ENCODE measurements around the gene LIMS1. TPM values are rescaled to one million over a fixed set of nuclear protein-coding genes. Genes with fewer than 3 reads are reported as not detected.

The LIMS1 gene
- total RNA-seq, 2 donors from 2014 or later, result 82.9 to 90.4 TPM

DNA sequence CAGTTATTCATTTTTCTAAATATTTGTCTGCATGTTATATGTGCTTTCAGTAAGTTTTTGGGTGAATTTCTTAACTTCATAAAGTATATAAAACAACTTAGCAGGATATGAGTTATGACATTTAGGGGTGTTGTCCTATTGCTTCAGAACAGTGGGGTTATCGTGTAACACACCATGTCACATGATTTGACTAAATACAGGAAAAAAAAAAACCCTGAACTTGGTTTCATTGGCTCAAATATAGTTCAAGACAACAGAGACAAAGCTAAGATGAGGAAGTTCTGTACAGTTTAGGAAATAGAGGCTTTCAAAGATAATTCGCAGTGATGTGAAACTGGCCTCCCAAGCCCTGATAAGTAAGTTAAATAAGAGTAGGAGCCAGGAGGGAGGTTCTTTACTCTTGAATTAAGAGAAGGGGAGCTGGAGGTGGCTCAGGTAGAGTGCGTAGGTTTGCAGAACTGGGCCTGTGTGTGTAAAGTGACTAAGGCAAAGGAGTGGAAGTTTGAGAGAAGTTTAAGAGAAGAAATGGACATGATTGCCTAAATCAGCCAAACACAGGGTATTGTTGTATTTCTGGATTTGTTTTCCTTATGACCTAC is 53.9 kb downstream of the LIMS1 start:
- intact Hi-C loops (cut with DNase I), result loop anchor here (10.0 kb wide), 2 partner anchors 233 to 373 kb away; no protein-coding TSS in a partner anchor
- Histone ChIP-seq H3K36me3 (no peaks in the 10 kb centered on the region), H3K4me1 (replicated peaks) (peaks cover 3% of the 10 kb centered on the region), H3K27ac (peak overlapping the region; percentile 27 to 33), H3K9me3 (no peaks in the 10 kb centered on the region), H3K4me3 (no peak overlapping the region), H3K27me3 (replicated peaks; ENCODE audit: insufficient read depth) (no peaks in the 10 kb centered on the region)
- no peak for DNase-seq (ENCODE audit: low spot score)
- WGBS, result 56% methylated on average over 3 of the region's 3 CpGs
- TF ChIP-seq POLR2AphosphoS5 (IDR thresholded peaks at IDR 0.05) (no peak), POLR2A (IDR thresholded peaks at IDR 0.05) (no peak), CTCF (IDR thresholded peaks at IDR 0.05) (no peak)

DNA sequence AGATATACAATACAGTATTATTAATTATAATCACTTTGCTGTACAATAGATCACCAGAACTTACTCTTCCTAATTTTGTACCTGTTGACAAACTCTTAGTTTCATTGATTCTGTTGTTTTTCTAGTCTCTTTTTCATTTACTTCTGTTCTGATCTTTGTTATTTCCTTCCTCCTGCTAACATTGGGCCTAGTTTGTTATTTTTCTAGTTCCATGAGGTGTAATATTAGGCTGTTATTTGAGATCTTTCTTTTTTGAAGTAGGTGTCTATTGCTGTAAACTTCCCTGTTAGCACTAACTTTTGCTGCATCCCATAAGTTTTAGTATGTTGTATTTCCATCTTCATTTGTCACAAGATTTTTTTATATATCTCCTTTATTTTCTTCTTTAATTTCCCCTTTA is 55.1 kb downstream of the LIMS1 start:
- Histone ChIP-seq H3K27ac (no peak overlapping the region), H3K27me3 (replicated peaks; ENCODE audit: insufficient read depth) (no peaks in the 10 kb centered on the region), H3K4me1 (replicated peaks) (peaks cover 3% of the 10 kb centered on the region), H3K9me3 (no peaks in the 10 kb centered on the region), H3K36me3 (no peaks in the 10 kb centered on the region), H3K4me3 (no peak overlapping the region)
- no peak for DNase-seq (ENCODE audit: low spot score)
- intact Hi-C loops (cut with DNase I), result loop anchor here (10.0 kb wide), 2 partner anchors 235 to 375 kb away; no protein-coding TSS in a partner anchor
- TF ChIP-seq CTCF (IDR thresholded peaks at IDR 0.05), result no peak
- no peak for TF ChIP-seq POLR2AphosphoS5 (IDR thresholded peaks at IDR 0.05)
- TF ChIP-seq POLR2A (IDR thresholded peaks at IDR 0.05), result no peak

GRCh38 chr2:108589781-108590180 is 55.5 kb downstream of the LIMS1 start:
- 75% methylated on average over 2 of the region's 2 CpGs for WGBS
- DNase-seq (ENCODE audit: low spot score), result no peak
- Histone ChIP-seq H3K9me3 (no peaks in the 10 kb centered on the region), H3K4me3 (no peak overlapping the region), H3K27me3 (replicated peaks; ENCODE audit: insufficient read depth) (no peaks in the 10 kb centered on the region), H3K36me3 (no peaks in the 10 kb centered on the region), H3K27ac (no peak overlapping the region), H3K4me1 (replicated peaks) (peaks cover 3% of the 10 kb centered on the region)
- intact Hi-C loops (cut with DNase I), result loop anchor here (10.0 kb wide), 2 partner anchors 235 to 375 kb away; no protein-coding TSS in a partner anchor
- TF ChIP-seq POLR2A (IDR thresholded peaks at IDR 0.05), result no peak
- TF ChIP-seq CTCF (IDR thresholded peaks at IDR 0.05), result no peak
- TF ChIP-seq POLR2AphosphoS5 (IDR thresholded peaks at IDR 0.05), result no peak

- Histone ChIP-seq H3K4me1 (replicated peaks) (peaks cover 3% of the 10 kb centered on the region), H3K36me3 (no peaks in the 10 kb centered on the region), H3K4me3 (no peak overlapping the region), H3K27me3 (replicated peaks; ENCODE audit: insufficient read depth) (no peaks in the 10 kb centered on the region), H3K9me3 (no peaks in the 10 kb centered on the region), H3K27ac (no peak overlapping the region)
- 90% methylated on average over 6 of the region's 6 CpGs for WGBS
- no peak for TF ChIP-seq CTCF (IDR thresholded peaks at IDR 0.05)
- no peak for DNase-seq (ENCODE audit: low spot score)
- intact Hi-C loops (cut with DNase I), result no loop called here
These were observed 56.9 kb downstream of the LIMS1 start for GRCh38 chr2:108591163-108591562.

DNA sequence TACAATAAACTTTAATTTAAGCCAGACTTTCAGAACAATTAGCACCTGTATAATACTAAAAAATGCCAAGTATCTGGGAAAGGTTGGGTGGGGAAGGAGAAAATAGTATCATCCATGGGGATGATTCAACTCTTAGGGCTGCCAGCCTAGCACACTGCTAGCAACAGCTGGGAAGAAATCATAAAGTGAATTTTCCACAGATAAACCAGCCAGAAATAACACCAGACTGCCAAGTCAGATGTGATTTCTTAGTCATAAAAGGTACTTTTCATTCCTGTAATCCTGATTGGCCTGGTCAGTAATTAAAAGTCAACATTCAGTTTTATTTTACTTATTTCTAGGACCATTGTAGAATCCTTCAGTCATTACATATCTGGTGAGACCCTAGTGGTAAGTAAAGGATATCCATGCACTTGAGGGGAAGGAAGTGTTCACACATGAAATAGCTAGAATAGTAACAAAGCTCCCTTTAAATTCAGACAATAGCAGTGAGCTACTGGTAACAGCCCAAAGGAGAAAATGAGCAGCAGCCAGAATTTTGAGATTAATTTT is 59.4 kb downstream of the LIMS1 start:
- H3K4me1 ChIP-seq (replicated peaks), result no peaks in the 10 kb centered on the region
- DNase-seq (ENCODE audit: low spot score), result no peak

More for the DNA sequence above, 59.4 kb downstream of the LIMS1 start:
- TF ChIP-seq POLR2AphosphoS5 (IDR thresholded peaks at IDR 0.05) (peak; percentile 9), POLR2A (IDR thresholded peaks at IDR 0.05) (no peak)
- Histone ChIP-seq H3K27me3 (replicated peaks; ENCODE audit: insufficient read depth) (no peaks in the 10 kb centered on the region), H3K27ac (peak overlapping the region; percentile 31 to 44), H3K9me3 (no peaks in the 10 kb centered on the region), H3K36me3 (no peaks in the 10 kb centered on the region), H3K4me3 (no peak overlapping the region)
- intact Hi-C loops (cut with DNase I), result no loop called here

Measured in prostate gland (tissue), 2 donors.